RWPE2 (cell line): ENCODE results near the gene OASL.
"Not testable (repeated sequence)": the region's sequence is repeated elsewhere in the genome, so short reads cannot be mapped to it uniquely, and the experiment has no call there.

Source experiments
- ATAC-seq: fragments of 200-7000 bp; cut with Tn5 transposase; 3 replicates; pipeline ENCODE4 v1.9.1; 2021; ENCODE audit warnings: low read depth
- DNase-seq: peaks from one replicate; pipeline ENCODE4 v3.0.0-alpha.2; 2020; ENCODE audit warnings: low spot score
- H3K27ac ChIP-seq: fragments of 450-650 bp; 2 replicates; pipeline ENCODE4 v1.5.1; 2017; ENCODE audit warnings: mild to moderate bottlenecking; ENCODE audit not compliant: poor library complexity, severe bottlenecking
- H3K27me3 ChIP-seq: fragments of 250-450 bp; sonication (Bioruptor Pico); 2 replicates; pipeline ENCODE4 v1.5.1; 2021; ENCODE audit warnings: mild to moderate bottlenecking, moderate library complexity; ENCODE audit not compliant: insufficient read depth, poor library complexity, severe bottlenecking
- H3K36me3 ChIP-seq: fragments of 250-450 bp; sonication (Bioruptor Pico); 2 replicates; pipeline ENCODE4 v1.5.1; 2020; ENCODE audit warnings: low read depth, mild to moderate bottlenecking, moderate library complexity
- H3K4me1 ChIP-seq: fragments of 250-450 bp; sonication (Bioruptor Pico); 2 replicates; pipeline ENCODE4 v1.5.1; 2021; ENCODE audit warnings: mild to moderate bottlenecking, moderate library complexity; ENCODE audit not compliant: insufficient read depth, poor library complexity, severe bottlenecking
- H3K4me3 ChIP-seq: fragments of 250-450 bp; sonication (Bioruptor Pico); 2 replicates; pipeline ENCODE4 v1.5.1; 2021; ENCODE audit warnings: mild to moderate bottlenecking, moderate library complexity; ENCODE audit not compliant: severe bottlenecking
- H3K9me3 ChIP-seq: fragments of 250-450 bp; sonication (Bioruptor Pico); 2 replicates; pipeline ENCODE4 v1.5.1; 2021; ENCODE audit warnings: mild to moderate bottlenecking, moderate library complexity; ENCODE audit not compliant: severe bottlenecking
- CTCF ChIP-seq: fragments of 450-650 bp; IDR thresholded peaks from one replicate; pipeline ENCODE4 v1.5.1; 2017; ENCODE audit warnings: mild to moderate bottlenecking, moderate library complexity; ENCODE audit not compliant: poor library complexity, severe bottlenecking

The OASL gene

GRCh38 chr12:121072147-121072546 is 33.1 kb upstream of the OASL start:
- Histone ChIP-seq H3K36me3 (no peaks in the 10 kb centered on the region), H3K9me3 (peaks cover 5% of the 10 kb centered on the region), H3K27ac (no peak overlapping the region), H3K4me1 (no peaks in the 10 kb centered on the region), H3K4me3 (no peak overlapping the region), H3K27me3 (no peaks in the 10 kb centered on the region)
- DNase-seq (no peak), ATAC-seq (no peak)
- TF ChIP-seq CTCF: no peak

- Histone ChIP-seq H3K27ac (no peak overlapping the region), H3K9me3 (peaks cover 2% of the 10 kb centered on the region), H3K4me1 (no peaks in the 10 kb centered on the region), H3K4me3 (no peak overlapping the region), H3K36me3 (no peaks in the 10 kb centered on the region), H3K27me3 (no peaks in the 10 kb centered on the region)
- TF ChIP-seq CTCF: no peak
- ATAC-seq (no peak), DNase-seq (no peak)
Measured at GRCh38 chr12:121069206-121069605, 30.2 kb upstream of the OASL start.

GRCh38 chr12:121065345-121065744 is 26.3 kb upstream of the OASL start:
- H3K4me1 ChIP-seq: no peaks in the 10 kb centered on the region
- ATAC-seq (no peak), DNase-seq (no peak)
- no peak for TF ChIP-seq CTCF
- H3K27ac ChIP-seq: no peak overlapping the region
- no peaks in the 10 kb centered on the region for H3K27me3 ChIP-seq
- H3K36me3 ChIP-seq: no peaks in the 10 kb centered on the region
- no peak overlapping the region for H3K4me3 ChIP-seq
- H3K9me3 ChIP-seq: peaks cover 2% of the 10 kb centered on the region

- not testable (repeated sequence) for ATAC-seq, H3K27ac ChIP-seq, H3K36me3 ChIP-seq, DNase-seq, H3K4me3 ChIP-seq, H3K9me3 ChIP-seq, H3K4me1 ChIP-seq, H3K27me3 ChIP-seq
Measured at GRCh38 chr12:121064586-121064985, 25.5 kb upstream of the OASL start.

- Histone ChIP-seq H3K4me3 (no peak overlapping the region), H3K9me3 (peaks cover under 1% of the 10 kb centered on the region), H3K36me3 (no peaks in the 10 kb centered on the region), H3K27ac (no peak overlapping the region), H3K4me1 (no peaks in the 10 kb centered on the region), H3K27me3 (no peaks in the 10 kb centered on the region)
- no peak for TF ChIP-seq CTCF
- ATAC-seq: no peak
- DNase-seq: no peak
Measured at GRCh38 chr12:121064116-121064515, 25.1 kb upstream of the OASL start.
